DOHH2 (cell line): ENCODE measurements around the gene TOM1.

Experiments
- CTCF ChIP-seq: fragments of 200-600 bp; sonication (generic); IDR thresholded peaks from one replicate; pipeline ENCODE4 v1.5.1; 2014; ENCODE audit warnings: antibody characterized with exemption, mild to moderate bottlenecking, low read depth, low read length; ENCODE audit not compliant: poor library complexity, severe bottlenecking
- EZH2phosphoT487 ChIP-seq: fragments of 200-600 bp; sonication (generic); IDR thresholded peaks from 2 replicates; pipeline ENCODE4 v1.6.1; 2017; ENCODE audit warnings: borderline replicate concordance, mild to moderate bottlenecking, antibody characterized with exemption, low read length, moderate library complexity, mixed read lengths

- no peak for TF ChIP-seq CTCF
- no peak for TF ChIP-seq EZH2phosphoT487
Measured at GRCh38 chr22:35318346-35319215, 18.9 kb downstream of the TOM1 start.
